HL-60/S4 treated with phorbol 12-myristate 13-acetate at 8.2 ng/mL for 4 days and 3 days (cell line): ENCODE results near the gene SLC25A52.
"Not testable (repeated sequence)": the region's sequence is repeated elsewhere in the genome, so short reads cannot be mapped to it uniquely, and the experiment has no call there.

Experiments used
- in situ Hi-C: fragments of 300-500 bp; cut with MboI; formaldehyde crosslinking; loops from 2 replicates; pipeline ENCODE4 v1.15.0; 2022; ENCODE audit warnings: low sequenced_read_pairs

Gene SLC25A52

GRCh38 chr18:31741097-31741735 lies 19.5 kb downstream of the SLC25A52 start:
- in situ Hi-C loops: no loop called here

DNA sequence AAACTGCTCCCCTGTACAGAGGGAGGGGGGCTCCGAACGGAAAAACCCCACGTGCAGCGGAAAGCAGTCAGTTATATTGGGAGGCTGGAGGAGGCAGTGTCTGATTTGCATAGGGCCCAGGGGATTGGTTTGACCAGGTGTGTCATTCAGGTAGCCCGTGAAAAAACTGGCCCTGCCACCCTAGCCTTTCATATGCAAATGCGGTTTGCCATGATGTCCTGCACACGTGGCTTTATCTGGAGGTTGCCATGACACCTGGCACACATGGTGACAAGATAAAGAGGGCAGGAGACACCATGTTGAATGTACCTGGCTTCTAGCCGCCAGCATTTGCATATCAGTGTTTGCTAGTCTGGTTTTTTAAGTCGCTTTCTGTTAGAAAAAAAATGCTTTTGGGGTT lies 20.5 kb downstream of the SLC25A52 start:
- in situ Hi-C loops: no loop called here

DNA sequence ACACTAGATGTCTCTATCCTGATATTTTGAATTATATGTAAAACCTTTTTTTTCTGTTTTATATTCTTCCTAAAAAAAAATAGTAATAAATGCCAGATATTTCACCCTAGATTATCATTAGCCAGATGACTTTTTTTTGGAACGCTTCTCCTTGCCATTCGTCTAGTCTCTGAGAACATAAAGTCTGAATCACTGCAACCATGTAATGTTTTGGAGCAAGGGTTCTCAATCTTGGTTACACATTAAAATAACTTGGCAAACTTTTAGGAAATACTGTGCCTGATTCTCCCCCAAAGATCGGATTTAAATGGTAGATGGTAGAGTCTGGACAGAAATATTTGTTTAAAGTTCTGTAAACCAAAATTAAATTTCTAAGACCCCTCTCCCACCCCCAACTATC lies 21.0 kb downstream of the SLC25A52 start:
- in situ Hi-C loops: no loop called here

GRCh38 chr18:31738460-31739407 lies 21.9 kb downstream of the SLC25A52 start:
- in situ Hi-C loops: no loop called here

- in situ Hi-C loops: no loop called here
Measured at GRCh38 chr18:31736630-31737029, 24.1 kb downstream of the SLC25A52 start.

GRCh38 chr18:31731628-31732027 lies 29.1 kb downstream of the SLC25A52 start:
- in situ Hi-C loops: no loop called here

GRCh38 chr18:31729196-31729595 lies 31.5 kb downstream of the SLC25A52 start:
- in situ Hi-C loops: not testable (repeated sequence)

DNA sequence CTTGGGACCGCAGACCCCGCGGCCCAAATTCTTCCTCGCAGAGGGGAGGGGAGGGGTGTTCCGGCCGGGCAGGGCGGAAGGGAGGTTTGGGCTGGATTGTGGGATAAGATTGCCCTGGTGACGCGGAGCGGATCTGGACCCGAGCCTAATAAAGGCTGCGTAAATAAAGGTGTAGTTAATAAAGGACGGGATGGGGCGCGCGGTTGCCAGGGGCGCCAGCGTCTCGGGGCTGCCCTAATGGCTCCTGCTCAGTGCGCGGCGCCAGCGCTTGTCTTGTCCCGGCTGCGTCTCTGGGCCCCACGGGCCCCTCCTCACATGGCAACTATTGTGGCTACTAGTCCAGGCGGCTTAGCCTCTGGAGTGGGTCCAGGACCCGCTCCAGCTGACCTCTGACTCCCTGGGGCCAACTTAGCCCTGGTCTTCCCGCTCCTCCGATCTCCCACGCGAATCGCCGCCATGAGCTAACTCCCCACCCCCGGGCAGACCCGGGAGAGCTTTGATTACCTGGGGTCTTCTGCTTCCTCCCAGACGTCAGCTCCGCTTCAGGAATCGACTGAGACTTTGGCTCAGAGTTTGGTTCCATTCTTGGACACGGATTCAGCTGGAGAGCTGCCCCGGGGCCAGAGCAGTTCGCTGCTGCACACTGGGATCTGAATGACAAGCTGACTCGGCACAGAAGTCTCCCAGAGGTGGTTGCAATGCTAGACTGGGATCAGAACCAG lies 36.5 kb downstream of the SLC25A52 start:
- in situ Hi-C loops: no loop called here

DNA sequence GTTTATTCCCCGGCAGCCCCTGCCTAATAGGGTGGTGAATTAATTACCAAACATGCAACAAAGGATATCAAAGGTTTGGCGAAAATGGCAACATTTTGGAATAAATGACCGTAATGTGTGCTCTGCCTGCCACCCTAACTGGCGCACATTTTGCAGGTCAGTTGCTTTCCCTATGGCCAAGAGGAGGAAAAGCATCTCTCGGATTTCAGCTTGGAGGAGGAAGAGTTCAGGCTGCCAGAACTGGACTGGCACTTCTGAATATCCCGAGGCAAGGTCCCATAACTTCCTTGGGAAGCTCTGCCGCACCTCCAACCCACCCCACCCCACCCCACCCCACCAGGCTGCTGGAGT lies 37.1 kb downstream of the SLC25A52 start:
- in situ Hi-C loops: no loop called here

- in situ Hi-C loops: no loop called here
Measured at GRCh38 chr18:31722369-31722957, 38.2 kb downstream of the SLC25A52 start.

GRCh38 chr18:31721601-31722000 lies 39.1 kb downstream of the SLC25A52 start:
- in situ Hi-C loops: no loop called here

- in situ Hi-C loops: no loop called here
Measured at GRCh38 chr18:31720867-31721266, 39.8 kb downstream of the SLC25A52 start.

DNA sequence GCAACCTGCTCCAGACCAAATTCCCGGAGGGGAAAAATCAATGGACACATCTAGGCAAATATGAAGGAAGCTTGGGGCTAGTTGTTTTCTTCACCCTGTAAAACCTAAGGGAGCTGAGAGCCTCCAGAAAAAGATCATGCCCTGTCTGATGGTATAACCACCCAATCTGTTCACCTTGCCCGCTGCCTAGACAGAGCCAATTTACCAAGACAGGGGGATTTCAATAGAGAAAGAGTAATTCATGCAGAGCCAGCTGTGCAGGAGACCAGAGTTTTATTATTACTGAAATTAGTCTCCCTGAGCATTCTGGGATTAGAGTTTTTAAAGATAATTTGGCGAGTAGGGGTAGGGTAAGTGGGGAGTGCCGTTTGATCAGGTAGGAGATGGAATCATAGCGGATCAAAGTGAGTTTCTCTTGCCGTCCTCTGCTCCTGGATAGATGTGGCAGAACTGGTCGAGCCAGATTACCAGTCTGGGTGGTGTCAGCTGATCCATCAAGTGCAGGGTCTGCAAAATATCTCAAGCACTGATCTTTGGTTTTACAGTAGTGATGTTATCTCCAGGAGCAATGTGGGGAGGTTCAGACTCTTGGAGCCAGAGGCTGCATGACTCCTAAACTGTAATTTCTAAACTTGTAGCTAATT lies 41.2 kb downstream of the SLC25A52 start:
- in situ Hi-C loops: no loop called here

DNA sequence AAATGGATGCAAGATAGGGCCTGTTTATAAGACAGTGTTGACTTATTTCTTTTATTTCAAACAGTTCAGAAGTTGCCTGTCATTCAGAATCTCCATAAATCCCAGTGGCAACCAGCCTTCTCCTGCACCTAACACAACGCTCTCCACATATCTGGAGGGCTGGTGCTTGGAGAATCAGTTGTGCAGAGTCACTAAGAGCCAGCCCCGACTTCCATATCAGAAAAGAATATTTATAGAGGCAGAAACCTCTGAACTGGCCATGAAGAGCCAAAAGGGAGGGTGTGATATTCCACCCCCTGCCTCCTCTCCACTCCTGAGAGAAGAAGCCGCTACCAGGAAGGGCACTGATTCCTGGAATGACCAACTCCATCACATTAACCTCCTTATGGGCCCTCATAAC lies 42.3 kb downstream of the SLC25A52 start:
- in situ Hi-C loops: no loop called here

GRCh38 chr18:31716362-31716761 lies 44.3 kb downstream of the SLC25A52 start:
- in situ Hi-C loops: no loop called here

GRCh38 chr18:31711365-31712172 lies 49.1 kb downstream of the SLC25A52 start:
- in situ Hi-C loops: no loop called here

GRCh38 chr18:31710826-31711225 lies 49.9 kb downstream of the SLC25A52 start:
- in situ Hi-C loops: no loop called here
